Activated T-helper 2 cell treated with anti-CD3 and anti-CD28 coated beads, Interferon-gamma antibody, Interleukin-2, Interleukin-4, amounts not matched to agents 10 μg/mL and 5 μg/mL and 100 μg/mL, durations not matched to agents 14 hours and 24 hours and 36 hours (primary cell): ENCODE data around the gene PITRM1. TPM values are rescaled to one million over a fixed set of nuclear protein-coding genes. Genes with fewer than 3 reads are reported as not detected.

Experiments
- DNase-seq: peaks from one replicate; pipeline ENCODE4 v3.0.0; 2021; ENCODE audit warnings: low spot score
- H3K27ac Mint-ChIP-seq: one replicate; pipeline ENCODE4 v1.8.0; 2021; ENCODE audit warnings: mixed read lengths
- H3K27me3 Mint-ChIP-seq: one replicate; pipeline ENCODE4 v1.8.0; 2021; ENCODE audit warnings: low read depth, mixed read lengths
- H3K36me3 Mint-ChIP-seq: one replicate; pipeline ENCODE4 v1.8.0; 2021; ENCODE audit warnings: low read depth, mixed read lengths
- H3K4me1 Mint-ChIP-seq: one replicate; pipeline ENCODE4 v1.8.0; 2021; ENCODE audit warnings: low read depth, mixed read lengths
- H3K4me3 Mint-ChIP-seq: one replicate; pipeline ENCODE4 v1.8.0; 2021; ENCODE audit warnings: low read depth, mild to moderate bottlenecking, moderate library complexity, mixed read lengths
- H3K9me3 Mint-ChIP-seq: one replicate; pipeline ENCODE4 v1.8.0; 2021; ENCODE audit warnings: mixed read lengths
- intact Hi-C: fragments of 100-400 bp; cut with micrococcal nuclease; formaldehyde crosslinking; loops from one replicate; pipeline ENCODE4 v1.15.1; 2023
- total RNA-seq: library from RNA; stranded (reverse); gene quantifications from 2 replicates; pipeline ENCODE4 v1.2.3, GENCODE V29; 2022

Gene PITRM1
- total RNA-seq, 1 donor from 2014 or later: 84.5 TPM

GRCh38 chr10:3150366-3150765, 22.2 kb downstream of the PITRM1 start:
- Mint-ChIP-seq H3K27me3 (no peaks in the 10 kb centered on the region), H3K9me3 (no peaks in the 10 kb centered on the region), H3K36me3 (peaks cover 89% of the 10 kb centered on the region), H3K4me3 (no peak overlapping the region), H3K4me1 (no peaks in the 10 kb centered on the region), H3K27ac (no peak overlapping the region)
- DNase-seq: no peak
- intact Hi-C loops: no loop called here

DNA sequence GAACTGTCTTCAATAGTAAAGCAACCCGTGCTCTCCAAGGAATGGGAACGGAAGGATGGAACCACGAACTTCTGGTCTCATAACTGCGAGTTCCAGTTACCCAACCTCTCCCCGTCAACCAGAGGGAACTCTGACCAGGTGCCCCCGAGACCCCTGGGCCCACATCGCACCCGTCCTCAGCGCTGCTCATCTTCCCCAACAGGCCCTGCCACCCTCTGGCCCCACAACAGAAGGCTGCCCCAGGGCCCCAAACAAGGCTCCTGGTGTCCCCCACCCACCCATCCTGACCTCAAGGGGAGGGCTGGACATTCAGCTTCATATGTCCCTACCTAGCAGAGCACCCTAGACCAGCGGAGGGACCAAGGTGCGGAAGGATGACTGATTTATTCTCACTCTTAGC, 22.7 kb downstream of the PITRM1 start:
- DNase-seq: no peak
- Mint-ChIP-seq H3K27me3 (no peaks in the 10 kb centered on the region), H3K36me3 (peaks cover 89% of the 10 kb centered on the region), H3K27ac (no peak overlapping the region), H3K9me3 (no peaks in the 10 kb centered on the region), H3K4me3 (no peak overlapping the region), H3K4me1 (no peaks in the 10 kb centered on the region)
- intact Hi-C loops: no loop called here

GRCh38 chr10:3148994-3149393, 23.6 kb downstream of the PITRM1 start:
- no peak overlapping the region for H3K27ac Mint-ChIP-seq
- no peak for DNase-seq
- peaks cover 89% of the 10 kb centered on the region for H3K36me3 Mint-ChIP-seq
- no peaks in the 10 kb centered on the region for H3K9me3 Mint-ChIP-seq
- H3K4me3 Mint-ChIP-seq: no peak overlapping the region
- no peaks in the 10 kb centered on the region for H3K27me3 Mint-ChIP-seq
- H3K4me1 Mint-ChIP-seq: no peaks in the 10 kb centered on the region
- intact Hi-C loops: no loop called here

DNA sequence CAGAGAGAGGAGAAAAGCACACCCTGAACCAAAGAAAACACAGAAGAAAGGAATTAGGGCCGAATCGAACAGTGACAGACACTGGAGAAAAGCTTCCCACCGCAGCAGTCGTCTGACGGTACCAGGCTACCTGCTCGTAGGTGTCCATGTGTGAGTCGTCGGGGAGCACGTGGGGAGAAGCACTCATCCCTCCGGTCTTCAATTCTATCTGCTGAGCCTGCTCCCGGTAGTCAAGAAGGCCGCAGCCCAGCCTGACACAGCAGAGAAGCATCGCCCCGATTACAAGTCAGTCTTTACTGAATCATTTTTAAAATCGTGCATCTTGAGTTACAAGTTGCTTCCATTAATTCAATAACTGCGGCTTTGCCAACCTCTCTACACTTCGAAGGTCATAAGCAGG, 24.5 kb downstream of the PITRM1 start:
- Mint-ChIP-seq H3K36me3 (peaks cover 89% of the 10 kb centered on the region), H3K4me3 (no peak overlapping the region), H3K9me3 (no peaks in the 10 kb centered on the region), H3K4me1 (no peaks in the 10 kb centered on the region), H3K27ac (no peak overlapping the region), H3K27me3 (no peaks in the 10 kb centered on the region)
- intact Hi-C loops: no loop called here
- DNase-seq: no peak

- Mint-ChIP-seq H3K9me3 (no peaks in the 10 kb centered on the region), H3K4me3 (no peak overlapping the region), H3K4me1 (no peaks in the 10 kb centered on the region), H3K27ac (no peak overlapping the region), H3K27me3 (no peaks in the 10 kb centered on the region), H3K36me3 (peaks cover 87% of the 10 kb centered on the region)
- no peak for DNase-seq
- intact Hi-C loops: no loop called here
These were observed 25.3 kb downstream of the PITRM1 start for GRCh38 chr10:3147117-3147820.

GRCh38 chr10:3146289-3146688, 26.3 kb downstream of the PITRM1 start:
- Mint-ChIP-seq H3K27me3 (no peaks in the 10 kb centered on the region), H3K4me3 (no peak overlapping the region), H3K4me1 (no peaks in the 10 kb centered on the region), H3K27ac (no peak overlapping the region), H3K36me3 (peaks cover 84% of the 10 kb centered on the region), H3K9me3 (no peaks in the 10 kb centered on the region)
- intact Hi-C loops: no loop called here
- no peak for DNase-seq

- no peak overlapping the region for H3K4me3 Mint-ChIP-seq
- peaks cover 84% of the 10 kb centered on the region for H3K36me3 Mint-ChIP-seq
These were observed 27.2 kb downstream of the PITRM1 start for GRCh38 chr10:3145366-3145765.

DNA sequence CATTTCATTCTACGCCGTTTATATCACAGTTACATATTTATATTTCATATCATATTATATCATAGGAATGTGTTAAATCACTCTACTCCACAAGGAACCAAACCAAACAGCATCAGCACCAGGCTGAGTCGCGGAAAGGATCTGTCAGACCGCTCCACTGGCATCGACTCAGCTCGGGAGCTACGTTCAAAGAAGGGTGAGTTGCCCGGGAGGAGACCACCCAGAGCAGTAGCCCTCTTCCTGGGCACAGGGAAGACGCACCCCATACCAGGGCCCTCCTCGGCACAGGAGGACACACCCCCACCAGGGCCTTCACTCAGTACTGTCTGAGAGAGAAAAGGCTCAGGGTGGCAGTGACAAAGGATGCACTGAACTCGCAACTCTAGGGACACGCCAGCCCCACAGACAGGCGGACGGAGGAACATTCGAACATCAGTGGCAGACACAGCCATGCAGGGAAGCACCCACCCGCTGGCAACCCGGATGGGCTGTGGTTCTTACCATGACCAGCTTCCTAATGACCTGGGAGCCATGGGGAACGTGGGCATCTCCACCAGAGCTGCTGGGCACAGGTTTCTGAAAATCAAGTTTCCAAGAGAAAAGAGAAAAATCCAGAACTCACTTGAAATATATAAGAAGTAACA, 28.7 kb downstream of the PITRM1 start:
- H3K27ac Mint-ChIP-seq: no peak overlapping the region
- no peaks in the 10 kb centered on the region for H3K4me1 Mint-ChIP-seq
- H3K9me3 Mint-ChIP-seq: no peaks in the 10 kb centered on the region
- no peak for DNase-seq
- peaks cover 86% of the 10 kb centered on the region for H3K36me3 Mint-ChIP-seq
- H3K4me3 Mint-ChIP-seq: no peak overlapping the region
- no peaks in the 10 kb centered on the region for H3K27me3 Mint-ChIP-seq
- intact Hi-C loops: no loop called here

More at GRCh38 chr10:3145366-3145765, 27.2 kb downstream of the PITRM1 start:
- Mint-ChIP-seq H3K4me1 (no peaks in the 10 kb centered on the region), H3K9me3 (no peaks in the 10 kb centered on the region), H3K27me3 (no peaks in the 10 kb centered on the region), H3K27ac (no peak overlapping the region)
- intact Hi-C loops: no loop called here
- no peak for DNase-seq

DNA sequence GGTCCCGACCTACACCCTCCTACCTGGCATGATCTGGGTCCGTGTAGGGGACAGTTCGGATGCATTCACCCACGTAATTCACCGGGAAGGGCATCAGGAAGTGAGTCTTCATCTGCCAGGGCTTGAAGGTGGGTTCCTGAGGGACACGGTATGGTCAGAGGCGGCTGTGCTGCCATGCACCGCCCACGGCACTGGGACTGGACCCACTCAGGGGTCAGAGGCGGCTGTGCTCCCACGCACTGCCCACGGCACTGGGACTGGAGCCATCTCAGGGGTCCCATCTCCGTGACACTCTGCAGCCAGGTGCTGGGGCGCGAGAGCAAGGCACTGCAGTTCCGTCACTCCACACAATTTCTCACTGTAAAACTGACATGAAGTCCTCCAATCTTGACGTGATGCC, 29.2 kb downstream of the PITRM1 start:
- peaks cover 87% of the 10 kb centered on the region for H3K36me3 Mint-ChIP-seq
- intact Hi-C loops: no loop called here
- H3K27me3 Mint-ChIP-seq: no peaks in the 10 kb centered on the region
- no peaks in the 10 kb centered on the region for H3K4me1 Mint-ChIP-seq
- H3K4me3 Mint-ChIP-seq: no peak overlapping the region
- H3K9me3 Mint-ChIP-seq: no peaks in the 10 kb centered on the region
- H3K27ac Mint-ChIP-seq: no peak overlapping the region
- DNase-seq: no peak

GRCh38 chr10:3142146-3142875, 30.3 kb downstream of the PITRM1 start:
- Mint-ChIP-seq H3K4me1 (no peaks in the 10 kb centered on the region), H3K4me3 (no peak overlapping the region), H3K27me3 (no peaks in the 10 kb centered on the region), H3K9me3 (no peaks in the 10 kb centered on the region), H3K27ac (no peak overlapping the region), H3K36me3 (peaks cover 87% of the 10 kb centered on the region)
- intact Hi-C loops: no loop called here
- DNase-seq: no peak

GRCh38 chr10:3141351-3142005, 31.1 kb downstream of the PITRM1 start:
- Mint-ChIP-seq H3K4me1 (no peaks in the 10 kb centered on the region), H3K9me3 (no peaks in the 10 kb centered on the region), H3K4me3 (no peak overlapping the region), H3K27ac (no peak overlapping the region), H3K36me3 (peaks cover 89% of the 10 kb centered on the region), H3K27me3 (no peaks in the 10 kb centered on the region)
- no peak for DNase-seq
- intact Hi-C loops: no loop called here

GRCh38 chr10:3140280-3140679, 32.3 kb downstream of the PITRM1 start:
- Mint-ChIP-seq H3K4me3 (no peak overlapping the region), H3K36me3 (peaks cover 91% of the 10 kb centered on the region), H3K27me3 (no peaks in the 10 kb centered on the region), H3K27ac (no peak overlapping the region), H3K4me1 (no peaks in the 10 kb centered on the region), H3K9me3 (no peaks in the 10 kb centered on the region)
- intact Hi-C loops: no loop called here
- no peak for DNase-seq
